Colonic mucosa (tissue), 4 donors: ENCODE results near the gene GPC6. TPM values are rescaled to one million over a fixed set of nuclear protein-coding genes. Genes with fewer than 3 reads are reported as not detected.

ENCODE experiments used
- DNase-seq: peaks from one replicate; pipeline ENCODE4 v3.0.0-alpha.2; 2020
- H3K27ac ChIP-seq: fragments of 200-600 bp; one replicate; pipeline ENCODE4 v1.8.0; 2021
- H3K27me3 ChIP-seq: fragments of 200-600 bp; one replicate; pipeline ENCODE4 v1.8.0; 2021
- H3K36me3 ChIP-seq: fragments of 200-600 bp; one replicate; pipeline ENCODE4 v1.8.0; 2021
- H3K4me1 ChIP-seq: fragments of 200-600 bp; one replicate; pipeline ENCODE4 v1.8.0; 2021; ENCODE audit warnings: mild to moderate bottlenecking
- H3K4me3 ChIP-seq: fragments of 200-600 bp; one replicate; pipeline ENCODE4 v1.8.0; 2021
- H3K9ac ChIP-seq, 2 donors: one replicate each; pipeline ENCODE4 v1.7.0; 2013; ENCODE audit warnings: control low read depth in 2 of 2, low read depth in 2 of 2, low read length in 2 of 2
- H3K9me3 ChIP-seq: fragments of 200-600 bp; one replicate; pipeline ENCODE4 v1.8.0; 2021
- CTCF ChIP-seq: fragments of 200-600 bp; IDR thresholded peaks from one replicate; pipeline ENCODE4 v1.8.0; 2022; ENCODE audit warnings: antibody characterized with exemption, mild to moderate bottlenecking
- intact Hi-C: fragments of 100-400 bp; cut with DNase I; formaldehyde crosslinking; loops from one replicate; pipeline ENCODE4 v1.14.1; 2022
- total RNA-seq, 2 donors: library from RNA; stranded (reverse); fragmentation: NEBNext Ultra II Directional in 1 of 2; extraction: Animal tissue kit (Norgen Biotek cat#: 25700) in 1 of 2; gene quantifications; one replicate each; pipeline ENCODE4 v1.2.1, GENCODE V29; 2021
- donor health status: healthy.
- donor health status: DM: no; HTN: no; CAD: no.
- donor health status: DM: no; HTN: no; CAD: no.

GPC6 gene
- total RNA-seq, 2 donors from 2014 or later, result 2.3 to 4.0 TPM

GRCh38 chr13:94344126-94344818 lies 1117.7 kb downstream of the GPC6 start:
- no peaks in the 10 kb centered on the region for H3K4me1 ChIP-seq
- H3K36me3 ChIP-seq, result no peaks in the 10 kb centered on the region
- TF ChIP-seq CTCF, result no peak
- H3K27ac ChIP-seq, result no peak overlapping the region
- H3K9me3 ChIP-seq, result no peaks in the 10 kb centered on the region
- H3K4me3 ChIP-seq, result no peak overlapping the region
- intact Hi-C loops, result no loop called here
- no peak overlapping the region for H3K9ac ChIP-seq
- no peak for DNase-seq
- no peaks in the 10 kb centered on the region for H3K27me3 ChIP-seq

GRCh38 chr13:94345374-94346195 lies 1119.0 kb downstream of the GPC6 start:
- no peaks in the 10 kb centered on the region for H3K4me1 ChIP-seq
- no peaks in the 10 kb centered on the region for H3K27me3 ChIP-seq

GRCh38 chr13:94346261-94347019 lies 1119.8 kb downstream of the GPC6 start:
- Histone ChIP-seq H3K27ac (no peak overlapping the region), H3K27me3 (no peaks in the 10 kb centered on the region), H3K36me3 (no peaks in the 10 kb centered on the region), H3K4me1 (no peaks in the 10 kb centered on the region), H3K4me3 (no peak overlapping the region), H3K9me3 (no peaks in the 10 kb centered on the region), H3K9ac (no peak overlapping the region)
- DNase-seq, result no peak
- no peak for TF ChIP-seq CTCF
- intact Hi-C loops, result no loop called here

More at GRCh38 chr13:94345374-94346195, 1119.0 kb downstream of the GPC6 start:
- Histone ChIP-seq H3K9ac (no peak overlapping the region), H3K27ac (no peak overlapping the region), H3K9me3 (no peaks in the 10 kb centered on the region), H3K4me3 (no peak overlapping the region), H3K36me3 (no peaks in the 10 kb centered on the region)
- TF ChIP-seq CTCF, result no peak
- DNase-seq, result no peak
- intact Hi-C loops, result no loop called here

- H3K36me3 ChIP-seq, result no peaks in the 10 kb centered on the region
- no peak for TF ChIP-seq CTCF
- no peak for DNase-seq
Observed at GRCh38 chr13:94351292-94351990, 1124.8 kb downstream of the GPC6 start.

GRCh38 chr13:94352057-94352456 lies 1125.5 kb downstream of the GPC6 start:
- TF ChIP-seq CTCF, result no peak
- no peak for DNase-seq
- H3K27ac ChIP-seq, result no peak overlapping the region
- H3K27me3 ChIP-seq, result no peaks in the 10 kb centered on the region
- H3K9ac ChIP-seq, result no peak overlapping the region
- no peaks in the 10 kb centered on the region for H3K4me1 ChIP-seq
- no peaks in the 10 kb centered on the region for H3K9me3 ChIP-seq
- intact Hi-C loops, result no loop called here
- no peaks in the 10 kb centered on the region for H3K36me3 ChIP-seq
- no peak overlapping the region for H3K4me3 ChIP-seq

More at GRCh38 chr13:94351292-94351990, 1124.8 kb downstream of the GPC6 start:
- Histone ChIP-seq H3K4me1 (no peaks in the 10 kb centered on the region), H3K27me3 (no peaks in the 10 kb centered on the region), H3K9me3 (no peaks in the 10 kb centered on the region), H3K27ac (no peak overlapping the region), H3K9ac (no peak overlapping the region), H3K4me3 (no peak overlapping the region)
- intact Hi-C loops, result no loop called here
